Hematopoietic multipotent progenitor cell treated with erythropoietin and hydrocortisone succinate and interleukin-3 and kit ligand, for 4 days (in vitro differentiated cells): ENCODE data around the gene ZSCAN23.
"Not testable (repeated sequence)": the region's sequence is repeated elsewhere in the genome, so short reads cannot be mapped to it uniquely, and the experiment has no call there.

Experiments used
- DNase-seq: peaks from one replicate; pipeline ENCODE4 v3.0.0-alpha.2; 2015

Gene ZSCAN23

GRCh38 chr6:28433119-28433518, 10.2 kb downstream of the ZSCAN23 start:
- DNase-seq = peak; percentile 71

DNA sequence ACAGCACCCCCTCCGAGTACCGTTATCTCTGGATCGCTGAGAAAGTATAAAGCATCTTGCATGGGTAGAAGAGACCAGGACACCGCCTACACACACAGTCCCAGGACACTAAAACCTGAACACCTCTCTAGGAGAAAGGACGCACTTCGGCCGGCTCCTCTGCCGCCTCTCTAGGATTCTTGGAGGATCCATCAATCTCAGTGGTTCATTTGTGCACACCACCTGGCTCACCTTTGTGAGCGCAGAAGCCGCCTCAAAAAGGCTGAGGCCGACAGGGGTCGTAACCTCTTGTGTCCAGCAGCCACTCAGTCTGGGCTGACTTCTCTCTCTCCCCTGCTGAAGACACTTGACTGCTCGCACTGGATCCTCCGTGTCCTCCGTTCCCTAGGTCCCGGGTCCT, 13.5 kb downstream of the ZSCAN23 start:
- no peak for DNase-seq

DNA sequence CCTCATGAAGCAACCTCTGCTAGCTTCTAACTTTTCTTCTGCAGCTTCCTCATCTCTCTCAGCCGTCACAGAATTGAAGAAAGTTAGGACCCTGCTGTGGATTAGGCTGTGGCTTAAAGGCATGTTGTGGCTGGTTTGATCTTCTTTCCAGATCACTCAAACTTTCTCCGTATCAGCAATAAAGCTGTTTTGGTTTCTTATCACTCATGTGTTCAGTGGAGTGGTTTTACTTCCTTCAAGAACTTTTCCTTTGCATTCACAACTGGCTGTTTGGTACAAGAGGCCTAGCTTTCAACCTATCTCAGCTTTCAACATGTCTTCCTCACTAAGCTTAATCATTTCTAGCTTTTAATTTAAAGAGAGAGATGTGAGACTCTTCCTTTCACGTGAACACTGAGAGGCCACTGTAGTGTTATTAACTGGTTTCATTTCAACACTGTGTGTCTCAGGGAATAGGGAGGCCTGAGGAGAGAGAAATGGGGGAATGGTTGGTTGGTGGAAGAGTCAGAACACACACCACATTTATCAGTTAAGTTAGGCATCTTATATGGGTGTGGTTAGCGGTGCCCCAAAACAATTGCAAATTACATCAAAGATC, 17.2 kb downstream of the ZSCAN23 start:
- peak; percentile 67 for DNase-seq

DNA sequence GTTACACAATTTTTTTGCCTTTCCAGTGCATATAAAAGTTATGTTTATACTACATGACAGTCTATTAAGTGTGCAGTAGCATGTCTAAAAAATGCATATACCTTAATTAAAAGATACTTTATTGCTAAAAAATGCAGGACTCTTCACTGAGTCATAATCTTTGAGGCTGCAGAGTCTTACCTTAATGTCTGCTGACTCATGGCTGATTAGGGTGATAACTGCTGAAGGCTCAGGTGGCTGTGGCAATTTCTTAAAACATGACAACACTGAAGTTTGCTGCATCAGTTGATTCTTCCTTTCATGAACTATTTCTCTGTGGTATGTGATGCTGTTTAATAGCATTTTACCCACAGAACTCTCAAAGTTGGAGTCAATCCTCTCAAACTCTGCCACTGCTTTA, 19.1 kb downstream of the ZSCAN23 start:
- DNase-seq = no peak

DNA sequence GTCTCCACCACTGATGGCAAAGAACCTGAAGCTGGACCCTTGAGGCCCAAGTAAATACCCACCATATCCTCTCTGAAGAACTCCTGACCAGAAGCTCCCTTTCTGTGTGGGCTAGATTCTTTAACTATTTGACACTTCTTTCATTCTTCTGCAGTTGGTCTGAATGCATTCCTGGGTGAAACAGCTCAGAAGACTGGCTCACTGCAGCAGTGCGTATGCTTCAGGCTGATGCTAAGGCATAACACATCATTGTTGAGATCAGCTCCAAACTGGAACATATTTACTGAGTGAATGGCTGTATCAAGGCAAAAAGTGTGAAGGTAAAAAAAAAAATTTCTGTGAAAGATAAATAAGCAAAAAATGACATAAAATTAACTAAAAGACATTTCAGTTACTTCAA, 19.7 kb downstream of the ZSCAN23 start:
- DNase-seq = no peak

DNA sequence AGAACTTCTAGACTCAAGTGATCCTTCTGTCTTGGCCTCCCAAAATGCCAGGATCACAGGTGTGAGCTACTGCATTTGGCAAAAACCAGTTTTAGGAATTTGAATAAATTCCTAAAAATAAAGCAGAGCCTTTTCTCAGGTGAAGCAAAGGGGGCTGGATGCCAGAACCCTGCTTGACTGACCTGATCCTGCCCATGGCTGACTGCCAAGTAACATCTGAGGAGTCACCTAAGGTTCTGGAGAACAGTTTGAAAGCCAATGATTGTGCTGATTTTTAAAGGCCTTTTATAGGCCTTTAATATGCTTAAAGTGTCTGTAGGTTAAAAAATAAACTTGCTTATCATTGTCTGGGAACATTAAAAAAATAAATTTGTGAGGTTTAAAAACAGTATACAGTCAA, 29.6 kb downstream of the ZSCAN23 start:
- no peak for DNase-seq

- no peak for DNase-seq
Measured at GRCh38 chr6:28410767-28411166, 32.5 kb downstream of the ZSCAN23 start.

- DNase-seq = no peak
Measured at GRCh38 chr6:28408076-28408802, 35.1 kb downstream of the ZSCAN23 start.

DNA sequence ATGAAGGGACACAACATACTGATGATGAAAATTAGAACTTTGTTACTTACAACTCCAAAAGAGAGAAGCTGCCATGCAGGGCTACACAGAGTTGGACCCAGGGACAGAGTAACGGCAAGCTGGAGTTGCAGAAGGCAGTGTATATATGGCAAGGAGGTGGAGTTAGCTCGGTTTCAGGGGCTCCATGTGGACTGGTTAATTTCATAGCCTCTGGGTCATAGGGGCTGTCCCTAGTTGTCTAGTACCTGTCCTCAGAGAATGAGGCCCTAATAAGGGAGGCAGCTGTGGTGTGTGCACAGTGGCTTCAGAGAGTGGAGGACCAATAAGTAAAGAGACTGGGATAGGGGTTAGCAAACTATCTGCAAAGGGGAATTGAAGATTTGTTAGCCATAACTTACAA, 35.9 kb downstream of the ZSCAN23 start:
- no peak for DNase-seq

GRCh38 chr6:28403923-28404322, 39.4 kb downstream of the ZSCAN23 start:
- DNase-seq = not testable (repeated sequence)

- no peak for DNase-seq
Measured at GRCh38 chr6:28402197-28402596, 41.1 kb downstream of the ZSCAN23 start.

- no peak for DNase-seq
Measured at GRCh38 chr6:28401172-28401571, 42.1 kb downstream of the ZSCAN23 start.

DNA sequence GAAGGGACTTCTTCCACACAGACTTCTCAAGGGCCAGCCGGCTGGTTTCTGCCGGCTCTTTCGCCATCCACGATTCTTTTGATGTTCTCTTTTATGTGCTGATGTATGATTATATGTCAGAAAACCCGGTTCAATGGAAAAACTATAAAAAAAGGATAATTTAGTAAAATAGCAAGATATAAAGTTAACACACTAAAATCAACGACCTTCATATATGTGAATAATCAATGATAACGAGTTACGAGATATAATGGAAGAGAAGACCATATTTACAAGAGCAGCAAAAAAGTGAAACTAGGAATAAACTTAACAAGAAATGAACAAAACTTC, 43.2 kb downstream of the ZSCAN23 start:
- no peak for DNase-seq

DNA sequence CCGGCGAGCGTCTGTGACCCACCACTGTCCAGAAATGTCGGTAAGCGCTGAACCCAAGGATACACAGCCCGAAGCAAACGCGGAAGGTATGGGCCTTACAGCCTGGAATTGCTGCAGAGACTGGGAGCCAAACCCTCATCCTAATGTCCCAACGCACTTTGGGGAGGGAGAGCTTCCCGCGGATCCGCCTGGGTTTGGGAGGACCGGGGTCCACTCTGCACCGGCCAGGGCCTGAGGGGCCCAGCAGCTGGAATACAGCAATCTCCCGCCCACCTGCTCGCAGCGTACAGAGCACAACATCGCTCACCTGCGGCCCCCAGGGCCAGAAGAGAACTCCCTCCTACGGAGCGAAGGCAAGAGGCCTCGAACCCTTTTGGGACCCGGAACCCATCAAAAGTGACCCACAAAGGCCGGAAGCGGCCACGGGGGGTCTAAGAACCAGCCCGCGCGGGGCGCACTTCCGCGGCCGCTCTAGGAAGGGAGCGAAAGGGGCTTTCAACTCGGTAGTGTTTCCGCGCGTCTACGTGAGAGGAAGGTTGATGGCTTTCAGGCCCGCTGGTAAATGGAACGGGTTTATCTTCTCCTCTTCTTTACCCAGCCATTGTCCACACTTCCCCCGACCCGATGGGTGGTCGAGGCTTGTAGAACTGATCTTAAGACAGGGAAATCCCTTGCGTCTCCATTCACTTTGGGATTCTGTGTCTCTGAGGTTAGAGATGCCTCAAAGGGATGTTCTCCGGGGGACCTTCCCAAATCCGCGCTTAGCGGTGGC, 43.8 kb downstream of the ZSCAN23 start, which contains the start of gene ZSCAN12:
Gene ZSCAN12, minus strand, starts transcription at position 398 of the 772 bp plus-strand sequence. CDS start 1,342 bp downstream, outside the sequence.
- DNase-seq = peak; percentile 97

GRCh38 chr6:28395918-28396317, 47.4 kb downstream of the ZSCAN23 start:
- no peak for DNase-seq

- peak; percentile 48 for DNase-seq
Measured at GRCh38 chr6:28393912-28394662, 49.2 kb downstream of the ZSCAN23 start.

DNA sequence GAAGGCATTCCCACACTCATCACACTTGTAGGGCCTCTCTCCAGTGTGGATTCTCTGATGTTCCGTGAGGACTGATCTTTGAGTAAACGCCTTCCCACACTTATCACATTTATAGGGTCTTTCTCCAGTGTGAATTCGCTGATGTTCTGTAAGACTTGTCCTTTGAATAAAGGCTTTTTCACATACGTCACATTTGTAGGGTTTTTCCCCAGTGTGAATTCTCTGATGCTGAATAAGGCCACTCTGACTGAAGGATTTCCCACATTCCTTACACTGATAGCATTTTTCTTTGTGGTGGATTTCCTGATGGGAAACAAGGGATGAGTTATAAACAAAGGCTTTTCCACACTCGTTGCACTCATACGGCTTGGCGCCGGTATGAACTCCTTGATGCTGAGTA, 52.6 kb downstream of the ZSCAN23 start:
- DNase-seq = no peak

GRCh38 chr6:28384143-28384533, 59.2 kb downstream of the ZSCAN23 start:
- DNase-seq = no peak

GRCh38 chr6:28383235-28384142, 59.8 kb downstream of the ZSCAN23 start:
- DNase-seq = peak; percentile 92
